ENCODE measurements around the gene PRR23E.

DNA sequence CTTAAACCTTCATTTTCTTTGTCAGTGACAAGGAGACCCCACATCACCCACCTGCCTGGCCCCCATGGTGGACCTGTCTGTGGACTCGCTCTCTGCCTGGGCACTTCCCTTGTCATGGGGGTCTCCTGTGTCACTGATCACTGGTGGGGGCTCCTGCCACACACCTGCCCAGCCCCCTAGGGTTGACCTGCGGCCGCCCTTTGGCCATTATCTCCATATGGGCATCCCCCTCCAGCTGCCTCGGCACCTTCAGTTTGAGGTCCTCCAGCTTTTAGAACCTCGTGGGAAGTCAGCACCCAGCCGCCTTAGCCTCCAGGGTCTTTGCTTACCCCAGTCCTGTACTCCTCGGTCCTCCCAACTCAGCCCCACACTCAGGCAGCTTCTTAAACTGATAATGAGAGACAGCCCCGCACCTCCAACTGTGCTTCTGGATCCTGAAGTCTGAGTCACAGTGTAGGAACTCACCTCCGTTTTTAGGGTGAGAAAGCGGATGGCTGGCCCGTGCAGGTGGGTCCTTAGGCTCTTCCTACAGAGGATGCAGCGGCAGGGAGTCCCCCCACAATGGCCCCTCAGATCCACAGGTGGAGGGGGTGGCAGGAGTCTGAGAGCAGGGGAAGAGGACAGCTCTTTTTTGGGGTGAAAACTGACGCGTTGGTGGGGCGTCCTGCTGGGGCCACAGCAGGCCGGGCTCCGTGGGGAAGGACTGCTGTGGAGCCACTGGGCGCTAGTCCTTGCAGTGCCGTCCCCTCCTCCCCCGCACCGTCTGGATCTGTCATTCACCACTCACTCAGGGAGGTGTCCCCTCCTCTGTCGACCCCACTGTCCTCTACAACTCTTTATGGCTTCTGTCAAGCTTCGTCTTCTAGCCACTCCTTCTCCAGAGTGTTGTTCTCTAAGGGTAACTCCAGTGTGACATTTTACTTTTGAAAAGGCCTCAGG, 8.7 kb upstream of the PRR23E start:
- TF ChIP-seq, protein P1, sequence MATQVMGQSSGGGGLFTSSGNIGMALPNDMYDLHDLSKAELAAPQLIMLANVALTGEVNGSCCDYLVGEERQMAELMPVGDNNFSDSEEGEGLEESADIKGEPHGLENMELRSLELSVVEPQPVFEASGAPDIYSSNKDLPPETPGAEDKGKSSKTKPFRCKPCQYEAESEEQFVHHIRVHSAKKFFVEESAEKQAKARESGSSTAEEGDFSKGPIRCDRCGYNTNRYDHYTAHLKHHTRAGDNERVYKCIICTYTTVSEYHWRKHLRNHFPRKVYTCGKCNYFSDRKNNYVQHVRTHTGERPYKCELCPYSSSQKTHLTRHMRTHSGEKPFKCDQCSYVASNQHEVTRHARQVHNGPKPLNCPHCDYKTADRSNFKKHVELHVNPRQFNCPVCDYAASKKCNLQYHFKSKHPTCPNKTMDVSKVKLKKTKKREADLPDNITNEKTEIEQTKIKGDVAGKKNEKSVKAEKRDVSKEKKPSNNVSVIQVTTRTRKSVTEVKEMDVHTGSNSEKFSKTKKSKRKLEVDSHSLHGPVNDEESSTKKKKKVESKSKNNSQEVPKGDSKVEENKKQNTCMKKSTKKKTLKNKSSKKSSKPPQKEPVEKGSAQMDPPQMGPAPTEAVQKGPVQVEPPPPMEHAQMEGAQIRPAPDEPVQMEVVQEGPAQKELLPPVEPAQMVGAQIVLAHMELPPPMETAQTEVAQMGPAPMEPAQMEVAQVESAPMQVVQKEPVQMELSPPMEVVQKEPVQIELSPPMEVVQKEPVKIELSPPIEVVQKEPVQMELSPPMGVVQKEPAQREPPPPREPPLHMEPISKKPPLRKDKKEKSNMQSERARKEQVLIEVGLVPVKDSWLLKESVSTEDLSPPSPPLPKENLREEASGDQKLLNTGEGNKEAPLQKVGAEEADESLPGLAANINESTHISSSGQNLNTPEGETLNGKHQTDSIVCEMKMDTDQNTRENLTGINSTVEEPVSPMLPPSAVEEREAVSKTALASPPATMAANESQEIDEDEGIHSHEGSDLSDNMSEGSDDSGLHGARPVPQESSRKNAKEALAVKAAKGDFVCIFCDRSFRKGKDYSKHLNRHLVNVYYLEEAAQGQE (IDR thresholded peaks at IDR 0.05; ENCODE audit: insufficient read depth in 1 of 2, low read depth in 2 of 2, low read length in 2 of 2), result no peak
- no peak for TF ChIP-seq TAF1 (IDR thresholded peaks at IDR 0.05; ENCODE audit: borderline replicate concordance, insufficient read depth, low read length)
- TF ChIP-seq POLR2AphosphoS5 (IDR thresholded peaks at IDR 0.05; ENCODE audit: low read depth, low read length), result no peak
- TF ChIP-seq SIN3A (IDR thresholded peaks at IDR 0.05; ENCODE audit: borderline replicate concordance, insufficient read depth, low read length), result no peak

Data from PFSK-1 (cell line).